GM12891 (cell line): Measurements from ENCODE around the gene CANT1.

Experiments
- POLR2A ChIP-seq: IDR thresholded peaks from 2 replicates; pipeline ENCODE4 v1.6.1; 2011; ENCODE audit warnings: low read depth, low read length, control low read depth
- POLR2AphosphoS5 ChIP-seq: IDR thresholded peaks from 2 replicates; pipeline ENCODE4 v1.6.1; 2011; ENCODE audit warnings: low read depth, low read length, control low read depth
- TAF1 ChIP-seq: IDR thresholded peaks from 2 replicates; pipeline ENCODE4 v1.6.1; 2011; ENCODE audit warnings: low read depth, low read length, control low read depth

GRCh38 chr17:79029327-79030009 lies 19.9 kb upstream of the CANT1 start:
- TF ChIP-seq POLR2AphosphoS5 = no peak
- no peak for TF ChIP-seq TAF1
- TF ChIP-seq POLR2A = no peak
